GM18520 (cell line): ENCODE measurements around the gene APOOL.
"Not testable (repeated sequence)": the region's sequence is repeated elsewhere in the genome, so short reads cannot be mapped to it uniquely, and the experiment has no call there.

Experiments
- ATAC-seq: cut with Tn5 transposase; IDR thresholded peaks from one replicate; pipeline ENCODE4 v1.9.1; 2021; ENCODE audit not compliant: unreplicated experiment

The APOOL gene

DNA sequence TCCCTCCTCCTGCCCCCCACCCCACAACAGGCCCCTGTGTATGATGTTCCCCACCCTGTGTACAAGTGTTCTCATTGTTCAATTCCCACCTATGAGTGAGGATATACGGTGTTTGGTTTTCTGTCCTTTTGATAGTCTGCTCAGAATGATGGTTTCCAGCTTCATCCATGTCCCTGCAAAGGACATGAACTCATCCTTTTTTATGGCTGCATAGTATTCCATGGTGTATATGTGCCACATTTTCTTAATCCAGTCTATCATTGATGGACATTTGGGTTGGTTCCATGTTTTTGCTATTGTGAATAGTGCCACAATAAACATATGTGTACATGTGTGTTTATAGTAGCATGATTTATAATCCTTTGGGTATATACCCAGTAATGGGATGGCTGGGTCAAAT, 73.6 kb downstream of the APOOL start:
- ATAC-seq, result not testable (repeated sequence)

DNA sequence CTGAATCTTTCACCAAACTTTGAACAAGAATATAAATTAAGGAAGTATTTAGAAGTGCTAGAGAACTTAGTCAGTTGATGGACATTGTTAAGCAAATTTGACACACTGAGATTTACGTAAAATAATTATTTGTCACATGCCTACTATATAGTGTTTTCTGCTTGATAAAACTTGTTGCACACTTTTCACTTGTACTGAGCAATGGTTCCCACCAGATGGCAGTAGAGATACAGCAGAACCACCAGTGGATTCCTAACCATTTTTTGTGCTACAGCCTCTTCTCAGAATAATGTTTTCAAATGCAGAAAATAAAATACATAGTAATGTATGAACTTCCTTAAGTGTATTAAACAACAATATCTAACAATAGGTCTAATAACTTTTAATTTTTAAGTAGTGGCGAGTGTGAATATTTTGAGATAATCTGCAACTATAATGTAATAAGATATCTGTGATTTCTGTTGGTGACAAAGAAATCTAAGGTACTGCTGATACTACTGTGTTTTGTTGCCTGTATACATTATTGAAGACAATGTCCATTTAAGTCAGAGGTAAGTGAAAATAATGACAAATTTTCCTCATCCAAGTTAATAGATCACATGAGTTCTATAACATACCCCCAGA, 81.2 kb downstream of the APOOL start:
- ATAC-seq, result peak; percentile 56

DNA sequence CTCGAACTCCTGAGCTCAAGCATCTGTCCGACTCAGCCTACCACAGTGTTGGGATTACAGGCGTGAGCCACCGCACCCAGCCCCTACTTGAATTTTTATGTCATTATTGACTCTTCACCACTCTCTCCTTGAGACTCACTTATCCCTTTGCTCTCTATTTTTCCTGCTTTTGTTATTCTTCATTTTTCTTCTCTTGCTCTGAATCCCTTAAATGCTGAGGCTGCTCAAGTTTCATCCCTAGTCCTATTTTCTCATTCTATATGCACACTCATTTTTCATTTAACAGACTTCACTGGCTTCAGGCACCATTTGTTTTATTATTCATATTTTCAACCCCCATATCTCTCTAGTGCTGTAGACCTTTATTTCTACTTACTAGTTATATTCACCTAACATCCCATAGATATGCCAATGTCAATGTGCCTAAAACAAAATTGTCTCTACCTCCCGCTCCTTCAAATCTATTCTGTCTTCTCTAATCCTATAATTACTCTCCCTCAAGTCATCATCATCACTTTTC, 85.7 kb downstream of the APOOL start:
- no peak for ATAC-seq

DNA sequence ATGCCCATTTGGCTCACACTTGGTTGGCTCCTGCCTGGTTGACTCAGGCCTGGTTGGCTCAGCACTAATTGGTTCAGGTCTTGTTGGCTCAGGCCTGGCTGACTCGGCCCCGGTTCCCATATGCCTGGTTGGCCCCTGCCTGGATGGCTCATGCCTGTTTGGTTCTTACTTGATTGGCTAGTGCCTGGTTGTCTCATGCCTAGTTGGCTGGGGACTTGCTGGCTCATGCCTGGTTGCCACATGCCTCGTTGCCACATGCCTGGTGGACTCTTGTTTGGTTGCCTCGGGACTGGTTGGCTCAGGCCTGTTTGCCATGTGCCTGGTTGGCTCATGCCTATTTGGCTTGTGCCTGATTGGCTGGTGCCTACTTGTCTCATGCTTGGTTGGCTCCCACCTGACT, 103.7 kb downstream of the APOOL start:
- no peak for ATAC-seq

DNA sequence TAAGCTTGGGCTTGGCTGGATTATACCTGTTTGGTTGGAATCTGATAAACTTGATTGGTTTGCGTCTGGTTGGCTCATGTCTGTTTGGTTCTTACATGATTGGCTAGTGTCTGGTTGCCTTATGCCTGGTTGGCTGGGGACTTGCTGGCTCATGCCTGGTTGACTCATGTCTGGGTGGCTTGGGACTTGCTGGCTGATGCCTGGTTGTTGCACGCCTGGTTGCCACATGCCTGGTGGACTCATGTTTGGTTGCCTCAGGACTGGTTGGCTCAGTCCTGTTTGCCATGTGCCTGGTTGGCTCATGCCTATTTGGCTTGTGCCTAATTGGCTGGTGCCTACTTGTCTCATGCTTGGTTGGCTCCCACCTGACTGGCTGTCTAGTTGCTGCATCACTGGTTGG, 104.5 kb downstream of the APOOL start:
- ATAC-seq, result no peak

DNA sequence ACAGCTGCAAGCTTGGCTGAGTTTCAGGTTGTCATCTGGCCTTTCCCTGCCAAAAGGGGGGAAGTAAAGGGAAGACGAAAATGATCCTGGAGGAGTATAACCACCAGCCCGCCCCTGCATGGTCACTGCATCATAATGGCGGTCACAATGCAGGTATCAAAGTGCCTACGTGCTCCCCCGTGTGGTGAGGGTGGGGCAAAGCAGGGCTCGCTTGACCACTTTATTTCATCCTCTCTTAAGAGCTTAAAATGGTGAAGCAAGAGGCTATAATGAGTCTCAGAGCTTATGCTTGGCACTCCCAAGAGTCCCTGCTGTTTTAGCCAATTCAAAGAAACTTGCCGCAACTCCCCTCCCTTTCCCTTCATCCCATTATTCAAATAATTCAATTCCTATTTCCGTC, 105.6 kb downstream of the APOOL start:
- no peak for ATAC-seq

DNA sequence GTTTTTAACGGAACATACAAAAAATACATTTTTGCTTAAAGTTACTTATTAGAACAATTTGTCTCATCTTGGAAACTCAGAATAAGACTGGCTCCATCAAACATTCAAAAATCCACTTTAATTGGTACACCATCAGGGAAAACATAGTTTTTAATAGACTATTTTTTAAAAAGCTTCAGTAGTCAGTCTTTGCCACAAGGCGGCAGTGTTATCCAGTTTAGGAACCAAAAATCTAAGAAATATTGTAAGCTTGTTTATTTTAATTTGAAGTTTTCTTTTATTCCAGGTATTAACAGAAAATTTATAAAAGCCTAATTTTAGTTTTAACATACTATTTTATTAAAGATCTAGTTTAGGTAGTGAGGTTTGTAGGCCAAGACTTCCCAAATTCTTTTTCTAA, 107.7 kb downstream of the APOOL start:
- no peak for ATAC-seq

DNA sequence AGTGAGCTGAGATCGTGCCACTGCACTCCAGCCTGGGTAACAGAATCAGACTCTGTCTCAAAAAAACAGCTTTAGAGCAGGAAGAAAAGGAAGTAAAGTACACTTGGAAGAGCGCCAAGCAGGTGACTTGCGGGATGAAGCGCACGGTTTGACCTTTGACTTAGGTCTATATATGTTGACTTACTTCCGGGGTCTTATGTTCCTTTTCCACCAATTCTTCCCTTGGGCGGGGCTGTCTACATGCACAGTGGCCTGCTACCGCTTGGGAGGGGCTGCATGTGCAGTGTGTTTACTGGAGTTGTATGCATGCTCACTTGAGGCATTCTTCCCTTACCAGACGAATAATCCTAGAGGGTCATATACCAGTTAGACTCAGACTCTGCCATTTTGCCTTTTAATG, 108.6 kb downstream of the APOOL start:
- no peak for ATAC-seq

DNA sequence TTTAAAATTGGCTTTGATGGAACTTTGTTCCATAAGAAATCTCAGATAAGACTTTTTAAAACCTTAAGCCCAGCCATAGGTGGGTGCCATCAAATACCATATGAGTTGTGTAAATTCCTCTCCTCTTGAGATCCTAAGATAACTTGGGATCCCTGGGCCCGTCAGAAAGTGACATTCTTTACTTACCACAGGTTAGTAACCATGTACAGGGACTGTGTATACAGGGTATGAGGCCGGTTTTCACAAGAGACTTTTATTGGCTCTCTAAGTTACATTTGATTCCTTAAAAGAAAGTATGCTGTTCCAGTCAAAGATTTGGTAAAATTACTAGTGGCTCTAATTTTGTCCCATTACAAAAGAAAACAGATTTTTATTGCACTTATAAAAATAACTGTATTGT, 110.1 kb downstream of the APOOL start:
- no peak for ATAC-seq

DNA sequence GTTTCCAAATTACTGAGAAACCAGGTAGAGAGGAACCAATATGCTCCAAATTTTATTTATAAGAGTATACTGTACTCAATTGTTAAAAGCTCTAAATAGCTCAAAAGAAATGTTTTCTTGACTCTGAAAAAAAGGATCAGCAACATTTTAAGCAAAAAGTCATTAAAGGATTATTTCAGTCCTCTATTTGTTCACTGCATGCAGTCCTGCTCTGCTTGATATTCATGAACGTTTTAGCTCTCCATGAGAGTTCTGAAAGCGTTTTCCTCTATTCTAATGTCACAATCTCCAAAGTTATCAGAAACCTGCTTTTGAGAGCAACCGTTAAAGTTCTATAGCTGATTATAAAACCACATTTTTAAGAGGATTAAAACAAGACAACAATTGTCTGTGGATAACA, 110.5 kb downstream of the APOOL start:
- ATAC-seq, result no peak

DNA sequence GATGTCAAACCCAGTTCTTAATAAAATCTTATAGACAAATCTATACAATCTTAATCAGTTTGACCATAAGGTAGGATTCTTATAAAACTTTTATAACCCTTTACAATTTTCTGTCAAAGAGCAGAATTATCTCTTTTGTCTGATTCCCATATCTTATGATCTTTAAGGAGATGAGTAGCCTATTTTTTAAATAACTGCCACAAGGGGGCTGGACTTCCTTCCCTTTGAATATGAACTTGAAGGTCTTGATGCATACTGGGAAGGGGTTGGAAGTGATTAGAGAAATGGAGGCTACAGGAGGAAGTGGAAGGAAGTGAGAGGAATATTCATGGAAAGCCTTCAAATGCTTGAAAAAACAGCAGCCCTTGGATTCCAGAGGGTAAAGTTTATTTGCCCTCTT, 111.1 kb downstream of the APOOL start:
- no peak for ATAC-seq

DNA sequence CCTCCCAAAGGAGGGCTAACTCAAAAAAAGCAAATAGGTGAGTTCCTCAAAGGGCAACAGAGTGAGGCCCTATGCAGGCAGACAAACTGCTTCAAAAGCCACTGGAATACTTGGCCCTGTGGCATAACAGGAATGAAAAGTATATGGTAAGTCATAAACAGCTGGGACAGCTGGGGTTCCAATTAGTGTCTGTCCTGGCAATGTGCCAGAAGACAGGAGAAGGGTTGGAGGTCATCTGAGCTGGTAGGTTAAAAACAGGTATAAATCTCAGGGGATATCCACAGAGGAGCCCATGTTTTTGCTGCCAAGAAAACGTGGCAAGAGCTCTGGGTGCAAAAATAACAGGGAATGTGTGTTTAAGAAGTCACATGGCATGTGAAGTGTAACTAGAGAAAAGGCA, 111.6 kb downstream of the APOOL start:
- ATAC-seq, result no peak

DNA sequence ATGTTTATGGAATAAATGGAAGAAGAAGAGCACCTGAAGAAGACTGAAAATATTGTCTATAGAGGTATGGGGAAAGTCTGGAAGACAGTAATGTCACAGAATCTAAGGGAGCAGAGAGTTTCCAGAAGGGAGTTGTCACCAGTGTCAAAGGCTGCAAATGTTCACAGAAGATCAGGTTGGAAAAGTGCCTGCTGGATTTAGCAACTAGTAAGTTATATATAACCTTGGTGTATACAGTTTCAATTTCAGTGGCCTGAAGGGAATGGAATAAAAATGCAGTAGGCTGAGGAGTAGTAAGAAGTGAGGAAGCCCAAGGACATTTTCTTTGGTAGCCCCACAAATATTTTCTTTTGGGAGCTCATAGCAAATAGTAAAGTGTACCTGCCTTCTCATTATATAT, 132.7 kb downstream of the APOOL start:
- ATAC-seq, result no peak

DNA sequence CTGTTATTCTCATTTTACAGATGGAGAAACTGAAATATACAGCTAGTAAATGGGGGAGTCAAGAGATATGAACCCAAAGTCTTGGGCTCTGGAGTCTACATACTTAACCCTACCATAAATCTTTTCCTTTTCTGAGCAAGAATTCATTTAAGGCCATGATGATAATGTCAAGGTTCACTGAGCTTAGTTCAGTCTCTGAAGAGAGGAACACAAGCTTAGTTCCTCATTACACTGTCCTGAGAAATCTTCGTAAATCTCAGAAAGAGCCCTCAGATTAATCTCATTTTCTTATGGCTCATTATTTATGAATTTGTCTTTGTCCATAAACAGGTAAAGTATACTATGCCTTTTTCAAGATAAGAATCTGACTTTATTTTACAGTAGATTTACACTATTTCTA, 135.7 kb downstream of the APOOL start:
- no peak for ATAC-seq

DNA sequence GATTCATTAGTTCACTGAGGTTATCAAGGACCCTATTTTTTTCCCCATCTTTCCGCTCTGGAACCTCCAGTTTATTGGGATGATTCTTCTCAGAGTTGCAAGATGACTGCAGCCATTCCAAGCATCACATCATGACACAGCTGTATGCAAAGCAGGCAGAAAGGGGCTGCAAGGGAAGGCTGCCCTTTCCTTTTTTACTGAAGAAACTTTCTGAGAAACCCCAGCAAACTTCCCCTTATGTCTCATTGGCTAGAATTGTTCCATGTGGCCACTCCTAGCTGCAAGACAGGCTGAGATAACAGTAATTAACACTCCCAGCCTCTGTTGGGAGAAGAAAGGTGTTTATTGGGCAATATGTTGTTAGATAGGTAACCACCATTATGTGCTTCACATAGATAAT, 137.3 kb downstream of the APOOL start:
- peak; percentile 78 for ATAC-seq
